ENCODE measurements around the gene RMC1.
"Not testable (repeated sequence)": the region's sequence is repeated elsewhere in the genome, so short reads cannot be mapped to it uniquely, and the experiment has no call there.

Gene RMC1

DNA sequence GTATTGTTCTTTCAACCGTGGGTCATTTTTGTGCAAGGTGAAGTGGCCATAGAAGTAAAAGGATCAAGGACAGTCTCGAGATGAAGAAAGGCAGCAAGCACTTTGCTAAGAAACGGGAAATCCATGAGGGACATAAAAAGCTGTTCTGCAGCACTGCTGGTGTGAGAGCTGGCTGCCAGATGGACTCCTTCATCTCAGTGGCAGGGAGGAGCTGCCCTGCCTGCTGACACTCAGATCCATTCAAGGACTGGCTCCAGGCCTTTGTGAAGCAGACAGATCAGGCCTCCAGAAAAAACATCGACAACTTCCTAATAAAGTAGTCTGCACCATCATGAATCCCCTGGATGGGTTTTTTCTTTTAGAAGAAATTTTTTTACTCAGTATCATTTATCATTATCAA, 29.5 kb downstream of the RMC1 start:
- DNase-seq (ENCODE audit: low read depth in 2 of 2): no peak

DNA sequence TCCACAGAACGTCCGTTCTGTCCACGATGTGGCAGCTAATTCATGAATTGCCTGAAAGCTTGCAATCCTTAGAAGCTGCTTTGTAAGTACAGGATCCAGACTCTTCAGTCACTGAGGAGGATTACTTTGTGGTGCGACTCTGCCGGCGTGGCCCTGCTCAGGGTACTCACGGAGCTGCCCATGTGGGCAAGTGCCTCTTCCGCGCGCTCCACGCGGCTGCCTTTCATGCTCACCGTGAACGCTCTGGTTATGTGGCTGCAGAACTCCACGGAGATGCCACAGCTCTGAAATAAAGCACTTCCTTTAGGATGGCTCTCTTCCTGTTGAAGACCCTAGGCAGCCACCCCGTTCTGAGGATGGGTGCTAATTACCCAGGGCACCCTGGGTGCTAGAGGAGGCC, 31.0 kb downstream of the RMC1 start:
- DNase-seq (ENCODE audit: low read depth in 2 of 2): no peak

DNA sequence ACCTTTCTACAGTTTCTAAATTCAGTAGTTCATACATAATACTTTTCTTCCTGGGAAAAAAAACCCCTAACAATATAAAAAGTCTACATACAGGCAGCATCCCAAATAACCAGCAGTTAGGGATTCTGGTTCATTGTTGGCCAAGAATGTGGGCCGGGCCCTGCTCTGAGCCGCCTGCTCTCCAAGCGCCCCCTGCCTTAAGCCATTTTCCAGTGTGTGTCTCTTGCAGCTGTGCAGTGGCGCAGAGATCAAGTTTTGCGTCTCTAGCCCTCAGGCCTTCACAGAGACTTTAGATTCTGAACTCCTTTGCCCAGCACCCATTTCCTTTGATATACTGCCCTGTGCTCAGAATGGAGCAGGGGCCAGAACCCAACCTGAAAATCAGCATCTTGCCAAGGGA, 32.9 kb downstream of the RMC1 start:
- DNase-seq (ENCODE audit: low read depth in 2 of 2): no peak

DNA sequence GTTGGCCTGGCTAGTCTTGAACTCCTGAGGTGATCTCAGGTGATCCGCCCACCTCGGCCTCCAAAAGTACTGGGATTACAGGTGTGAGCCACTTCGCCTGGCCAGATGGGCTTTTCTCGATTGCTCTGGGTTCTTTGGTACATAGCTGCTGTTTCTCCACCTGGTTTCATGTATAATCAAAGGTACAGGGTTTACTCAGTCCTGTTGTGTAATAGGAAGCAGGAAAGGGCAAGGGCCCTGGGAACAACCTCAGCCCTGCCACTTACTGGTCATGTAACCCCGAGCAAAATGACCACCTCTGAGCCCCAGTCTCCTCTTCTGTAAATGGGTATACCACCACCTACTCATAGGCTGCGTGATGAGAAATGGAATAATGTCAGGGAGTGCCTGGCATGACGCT, 34.0 kb downstream of the RMC1 start:
- no peak for DNase-seq (ENCODE audit: low read depth in 2 of 2)

DNA sequence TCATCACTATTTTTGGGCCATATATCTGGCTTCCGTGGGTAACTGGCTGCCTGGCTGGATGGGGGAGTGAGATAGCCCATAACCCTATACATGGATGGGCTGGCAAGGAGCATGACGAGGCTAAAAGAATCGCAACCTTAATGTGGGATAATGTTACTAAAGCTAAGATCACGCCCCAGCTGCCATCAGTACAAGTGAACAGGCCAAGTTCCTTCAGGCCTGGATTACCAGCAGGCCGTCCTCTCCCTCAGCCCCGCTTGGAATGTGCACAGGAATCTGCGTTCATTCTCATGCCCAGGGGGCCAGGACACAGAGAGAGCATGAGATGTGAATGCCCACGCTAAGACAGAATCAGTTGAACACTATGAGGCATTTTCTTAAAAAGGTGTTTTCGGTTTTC, 34.7 kb downstream of the RMC1 start:
- DNase-seq (ENCODE audit: low read depth in 2 of 2): no peak

DNA sequence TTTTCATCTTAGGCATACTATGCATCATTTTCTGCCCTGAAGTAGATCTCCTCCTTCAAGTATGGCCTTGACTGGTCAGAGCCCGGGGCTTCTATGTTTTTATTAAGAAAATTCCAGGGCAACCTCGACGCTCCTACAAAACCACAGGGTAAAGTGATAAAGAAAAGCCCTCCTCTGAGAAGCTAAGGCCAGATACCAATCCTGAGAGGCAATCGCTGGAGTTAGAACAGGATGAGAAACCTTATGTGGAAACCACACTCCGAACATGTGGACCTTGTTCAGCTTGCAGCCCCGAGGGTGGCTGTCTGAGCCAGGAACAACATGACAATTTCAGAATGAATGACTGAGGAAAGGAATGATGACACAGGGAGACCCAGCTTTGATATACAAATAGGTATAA, 35.6 kb downstream of the RMC1 start:
- DNase-seq (ENCODE audit: low read depth in 2 of 2): no peak

DNA sequence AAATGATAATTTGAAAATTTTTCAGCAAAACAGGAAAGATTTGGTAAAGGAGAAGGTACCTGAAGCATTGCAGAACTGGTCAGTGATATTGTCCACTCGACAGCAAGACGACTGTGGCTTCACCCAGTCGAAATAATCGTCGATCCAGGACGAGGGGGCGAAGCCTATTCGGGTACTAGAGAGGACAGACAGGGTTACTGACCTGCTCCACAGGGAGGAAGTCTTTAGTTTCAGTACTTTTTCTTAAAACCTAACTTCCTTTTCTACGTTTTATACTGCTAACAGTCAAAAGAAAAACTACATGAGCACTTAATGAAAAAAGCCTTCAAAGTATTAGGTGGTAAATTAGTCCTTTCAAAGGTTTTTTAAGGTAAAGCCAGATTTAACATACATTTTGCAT, 36.0 kb downstream of the RMC1 start:
- DNase-seq (ENCODE audit: low read depth in 2 of 2): no peak

DNA sequence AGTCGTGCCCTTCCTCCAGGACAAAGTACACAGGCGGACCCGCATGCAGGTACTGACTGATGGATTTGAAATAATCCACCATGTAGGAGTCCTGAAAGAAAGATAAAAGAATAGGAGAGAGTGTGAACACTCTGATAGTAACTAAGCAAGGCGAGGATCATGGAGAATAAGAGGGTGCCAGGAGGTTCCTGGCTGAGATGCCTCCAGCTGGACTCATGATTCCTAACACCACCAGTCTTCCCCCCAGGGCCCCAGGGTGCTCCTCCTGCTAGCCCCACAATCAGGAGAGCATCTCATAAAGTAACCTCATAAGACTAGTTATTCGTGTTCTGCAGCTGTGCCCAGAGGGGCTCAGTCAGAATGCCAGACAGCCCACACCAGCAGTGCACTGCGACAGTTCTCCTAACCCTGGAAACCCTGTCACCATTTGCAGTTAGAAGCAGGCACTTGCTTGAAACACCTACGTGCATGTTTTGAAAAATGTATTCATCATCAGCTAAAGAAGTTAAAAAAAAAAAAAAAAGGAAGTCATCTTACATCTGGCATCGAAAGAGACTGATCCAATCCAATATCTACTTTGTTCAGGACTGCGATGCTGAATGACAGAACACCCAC, 36.7 kb downstream of the RMC1 start:
- no peak for DNase-seq (ENCODE audit: low read depth in 2 of 2)

DNA sequence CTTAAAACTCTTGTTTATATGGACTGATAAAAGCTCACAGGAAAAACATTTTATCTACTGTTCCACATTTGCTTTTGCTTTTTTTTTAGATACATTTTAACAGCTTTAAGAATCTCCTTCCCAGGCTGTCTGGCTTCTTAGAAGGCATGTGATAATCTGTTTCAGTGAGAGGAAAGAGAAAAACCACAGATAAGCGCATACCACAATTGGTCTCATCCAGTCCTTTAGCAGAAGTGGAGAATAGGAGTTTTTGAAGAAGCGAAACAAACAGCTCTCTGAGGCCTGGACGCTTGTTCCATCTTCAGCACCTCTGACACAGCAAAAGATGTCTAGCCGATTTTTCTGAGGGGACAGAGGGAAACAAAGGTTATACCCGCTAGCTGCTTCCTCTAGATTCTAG, 37.6 kb downstream of the RMC1 start:
- no peak for DNase-seq (ENCODE audit: low read depth in 2 of 2)

DNA sequence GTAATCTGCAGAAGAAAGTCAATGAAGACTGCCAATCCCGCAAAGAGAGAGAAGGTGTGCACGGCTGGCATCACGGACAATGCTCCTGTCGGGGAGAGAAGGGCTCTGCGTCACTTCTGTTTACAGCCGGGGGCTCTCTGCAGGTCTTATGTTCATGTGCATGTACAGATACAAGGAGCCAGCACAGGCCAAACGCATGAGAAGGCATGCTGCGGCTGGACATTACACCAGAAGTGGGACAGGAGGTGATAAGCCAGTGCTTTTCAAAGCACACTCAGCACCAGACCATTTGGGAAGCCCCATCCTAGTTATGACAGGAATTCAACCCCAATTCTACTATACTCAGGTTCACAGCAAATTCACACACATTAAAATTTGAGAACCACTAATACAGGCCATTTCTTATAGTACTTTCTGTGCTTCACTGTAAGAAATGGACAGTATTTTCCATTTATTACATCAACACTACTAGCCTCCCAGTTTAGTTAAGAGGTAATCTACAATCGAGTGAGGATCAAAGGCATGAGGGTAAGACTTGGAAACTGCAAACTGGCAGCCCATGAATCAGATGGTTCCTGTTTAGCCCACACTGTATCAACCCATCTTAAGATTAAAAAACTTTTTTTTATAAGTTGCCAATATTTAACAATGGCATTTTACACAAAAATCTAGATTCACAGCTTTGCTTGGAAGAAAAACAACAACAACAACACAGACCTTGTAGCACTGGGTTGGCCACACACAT, 38.2 kb downstream of the RMC1 start:
- no peak for DNase-seq (ENCODE audit: low read depth in 2 of 2)

DNA sequence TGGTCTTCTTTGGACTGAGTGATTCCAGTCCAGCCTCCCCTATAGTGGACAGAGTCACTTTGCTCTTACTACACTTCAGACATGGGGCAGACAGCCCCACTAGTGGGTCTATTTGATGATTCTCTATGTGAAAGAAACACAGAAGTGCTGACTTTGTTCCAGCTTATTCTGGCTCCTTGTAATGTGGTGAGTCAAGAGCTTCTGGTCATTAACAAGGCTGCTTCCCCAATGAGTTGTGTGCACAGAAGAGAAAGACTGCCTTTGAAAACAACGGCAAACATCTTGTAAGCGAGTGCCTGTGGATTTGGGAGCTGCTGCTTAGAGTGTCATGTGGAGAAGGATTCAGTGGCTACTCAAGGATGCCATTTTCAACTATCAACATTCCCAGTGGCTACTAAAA, 39.1 kb downstream of the RMC1 start:
- no peak for DNase-seq (ENCODE audit: low read depth in 2 of 2)

DNA sequence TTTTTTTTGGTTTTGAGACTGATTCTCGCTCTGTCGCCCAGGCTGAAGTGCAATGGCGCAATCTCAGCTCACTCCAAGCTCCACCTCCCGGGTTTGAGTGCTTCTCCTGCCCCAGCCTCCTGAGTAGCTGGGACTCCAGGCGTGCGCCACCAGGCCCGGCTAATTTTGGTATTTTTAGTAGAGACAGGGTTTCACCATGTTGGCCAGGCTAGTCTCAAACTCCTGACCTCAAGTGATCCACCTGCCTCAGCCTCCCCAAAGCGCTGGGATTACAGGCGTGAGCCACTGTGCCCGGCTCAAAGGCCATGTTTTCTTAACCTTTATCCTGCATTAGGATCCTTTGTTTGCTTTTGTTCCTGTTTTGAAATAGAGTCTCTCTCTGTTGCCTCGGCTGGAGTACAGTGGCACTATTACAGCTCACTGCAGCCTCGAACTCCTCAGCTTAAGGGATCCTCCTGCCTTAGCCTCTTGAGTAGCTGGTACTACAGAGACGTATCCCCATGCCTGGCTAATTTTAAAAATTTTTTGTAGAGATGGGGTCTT, 42.0 kb downstream of the RMC1 start:
- no peak for DNase-seq (ENCODE audit: low read depth in 2 of 2)

DNA sequence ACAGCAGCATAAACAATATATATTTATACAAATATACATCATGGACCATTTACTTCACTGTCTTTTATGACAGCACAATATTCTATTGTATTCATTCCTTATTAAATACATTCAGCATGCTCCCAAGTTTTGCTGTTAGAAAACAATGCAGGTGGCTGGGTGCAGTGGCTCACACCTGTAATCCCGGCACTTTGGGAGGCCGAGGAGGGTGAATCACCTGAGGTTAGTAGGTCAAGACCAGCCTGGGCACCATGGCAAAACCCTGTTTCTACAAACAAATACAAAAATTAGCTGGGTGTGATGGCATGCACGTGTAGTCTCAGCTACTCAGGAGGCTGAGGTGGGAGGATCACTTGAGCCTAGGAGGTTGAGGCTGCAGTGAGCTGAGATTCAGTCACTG, 44.0 kb downstream of the RMC1 start:
- no peak for DNase-seq (ENCODE audit: low read depth in 2 of 2)

DNA sequence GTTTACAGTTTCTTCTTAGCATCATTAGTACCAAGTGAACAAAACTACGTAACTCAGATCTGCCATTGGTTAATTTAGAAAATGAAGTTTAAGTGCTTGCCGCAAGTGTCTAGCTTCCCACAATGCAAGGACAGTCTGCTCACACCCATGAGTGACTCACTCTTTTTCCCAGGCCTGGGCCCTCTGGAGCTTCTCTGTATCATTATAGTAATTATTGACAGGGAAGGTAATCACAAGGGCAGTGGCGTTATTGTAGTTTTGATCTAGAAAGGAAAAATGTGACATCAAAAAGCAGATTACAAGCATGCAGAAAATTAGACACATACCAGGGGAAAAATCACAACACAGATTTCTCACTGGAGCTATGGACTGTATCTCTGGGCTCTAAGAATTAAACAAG, 44.5 kb downstream of the RMC1 start:
- no peak for DNase-seq (ENCODE audit: low read depth in 2 of 2)

DNA sequence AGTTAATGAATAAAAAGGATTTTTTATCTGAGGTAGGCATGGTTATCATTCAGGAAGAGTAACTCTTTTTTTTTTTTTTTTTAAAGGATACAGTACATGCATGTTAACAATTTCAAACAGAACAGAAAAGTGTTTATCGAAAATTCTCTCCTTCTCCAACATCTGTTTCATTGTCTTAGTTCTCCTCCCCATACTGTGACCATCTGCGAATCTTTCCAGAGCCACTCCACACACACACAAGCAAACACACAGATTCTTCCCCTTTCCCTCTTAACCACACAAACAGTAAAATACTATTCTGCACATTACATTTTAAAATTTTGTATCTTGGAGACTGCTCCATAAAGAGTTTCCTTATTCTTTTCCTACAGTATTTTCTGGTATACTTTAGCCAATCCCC, 45.0 kb downstream of the RMC1 start:
- DNase-seq (ENCODE audit: low read depth in 2 of 2): no peak

DNA sequence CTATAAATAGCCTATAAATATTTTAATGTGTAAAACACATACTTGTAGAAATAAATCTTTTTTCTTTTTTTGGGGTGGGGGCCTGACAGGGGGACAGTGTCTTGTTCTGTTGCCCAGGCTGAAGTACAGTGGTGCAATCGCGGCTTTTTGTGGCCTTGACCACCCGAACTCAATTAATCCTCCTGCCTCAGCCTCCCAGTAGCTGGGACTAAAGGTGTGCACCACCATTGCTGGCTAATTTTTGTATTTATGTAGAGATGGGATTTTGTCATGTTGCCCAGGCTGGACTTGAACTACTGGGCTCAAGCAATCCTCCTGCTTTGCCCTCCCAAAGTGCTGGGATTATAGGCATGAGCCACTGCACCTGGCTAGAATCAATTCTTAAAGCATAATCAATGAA, 45.4 kb downstream of the RMC1 start:
- no peak for DNase-seq (ENCODE audit: low read depth in 2 of 2)

DNA sequence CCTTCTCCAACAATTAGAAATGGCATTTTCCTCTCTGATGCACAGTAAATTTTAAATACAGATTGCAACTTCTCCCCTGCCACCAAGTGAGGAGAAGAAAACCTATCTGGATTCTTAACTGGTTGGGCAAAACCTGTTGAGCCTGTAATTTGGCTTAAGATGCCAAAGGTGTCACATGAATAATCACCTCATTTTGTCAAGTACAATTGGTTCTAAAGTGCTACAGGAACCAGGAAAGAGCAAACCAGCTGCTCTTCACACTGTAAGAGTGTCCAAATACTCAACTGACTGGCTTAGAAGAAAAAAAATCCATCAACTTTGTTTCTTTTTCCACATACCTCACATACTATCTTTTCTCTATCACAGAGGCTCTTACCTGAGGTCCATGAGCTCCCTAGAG, 47.6 kb downstream of the RMC1 start:
- no peak for DNase-seq (ENCODE audit: low read depth in 2 of 2)

DNA sequence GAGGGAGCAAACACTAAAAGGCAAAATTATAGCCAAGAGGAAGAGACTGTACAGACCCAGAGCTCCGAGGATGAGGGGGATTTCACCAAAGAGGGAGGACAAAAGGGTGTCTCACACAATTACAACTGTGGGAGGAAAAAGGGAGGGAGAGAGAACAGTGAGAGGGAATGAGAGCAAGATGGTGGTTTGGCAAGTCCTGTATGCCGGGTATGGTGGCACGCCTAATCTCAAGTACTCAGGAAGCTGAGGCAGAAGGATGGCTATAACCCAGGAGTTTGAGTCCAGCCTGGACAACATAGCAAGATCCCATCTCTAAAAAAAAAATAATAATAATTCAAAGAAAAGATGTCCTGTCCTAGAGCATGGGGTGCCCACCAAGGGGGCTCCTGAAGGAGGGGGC, 48.7 kb downstream of the RMC1 start:
- no peak for DNase-seq (ENCODE audit: low read depth in 2 of 2)

DNA sequence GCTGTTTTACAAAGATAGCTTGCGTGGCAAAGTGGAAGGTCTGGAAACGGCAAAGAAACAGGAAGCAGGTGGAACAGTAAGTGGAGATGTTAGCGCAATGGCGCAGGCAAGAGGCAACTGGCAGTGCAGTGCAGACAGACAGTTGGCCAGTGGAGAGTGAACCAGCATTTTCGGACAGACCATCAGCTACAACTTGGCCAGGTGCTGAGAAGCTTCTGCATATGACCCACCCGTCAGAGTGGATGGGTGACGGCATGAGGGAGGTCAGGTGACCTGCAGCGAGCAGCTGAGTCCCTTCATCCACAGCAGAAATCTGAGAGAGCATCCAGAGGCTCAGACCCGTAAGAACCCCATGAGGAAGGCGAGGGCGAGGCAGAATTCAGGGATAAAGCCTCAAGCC, 49.2 kb downstream of the RMC1 start:
- DNase-seq (ENCODE audit: low read depth in 2 of 2): no peak

DNA sequence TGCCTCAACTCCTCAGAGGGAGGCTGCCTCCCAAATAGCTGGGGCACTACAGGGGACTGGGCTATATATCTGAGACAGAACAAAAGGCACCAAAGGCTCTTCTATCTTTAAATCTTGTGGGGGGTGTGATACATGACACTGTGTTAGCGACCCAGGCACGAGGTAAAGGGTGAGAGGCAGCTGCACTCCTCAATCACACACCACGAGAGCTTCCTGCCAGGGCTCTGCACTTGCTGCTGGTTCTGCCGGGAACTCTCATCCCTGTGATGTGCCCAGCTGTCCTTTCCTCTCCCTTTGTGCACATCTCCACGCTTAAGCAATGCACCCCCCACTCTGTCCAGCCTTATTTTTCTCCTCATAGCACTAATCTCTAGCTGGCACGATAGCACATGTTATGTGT, 50.6 kb downstream of the RMC1 start:
- DNase-seq (ENCODE audit: low read depth in 2 of 2): no peak

DNA sequence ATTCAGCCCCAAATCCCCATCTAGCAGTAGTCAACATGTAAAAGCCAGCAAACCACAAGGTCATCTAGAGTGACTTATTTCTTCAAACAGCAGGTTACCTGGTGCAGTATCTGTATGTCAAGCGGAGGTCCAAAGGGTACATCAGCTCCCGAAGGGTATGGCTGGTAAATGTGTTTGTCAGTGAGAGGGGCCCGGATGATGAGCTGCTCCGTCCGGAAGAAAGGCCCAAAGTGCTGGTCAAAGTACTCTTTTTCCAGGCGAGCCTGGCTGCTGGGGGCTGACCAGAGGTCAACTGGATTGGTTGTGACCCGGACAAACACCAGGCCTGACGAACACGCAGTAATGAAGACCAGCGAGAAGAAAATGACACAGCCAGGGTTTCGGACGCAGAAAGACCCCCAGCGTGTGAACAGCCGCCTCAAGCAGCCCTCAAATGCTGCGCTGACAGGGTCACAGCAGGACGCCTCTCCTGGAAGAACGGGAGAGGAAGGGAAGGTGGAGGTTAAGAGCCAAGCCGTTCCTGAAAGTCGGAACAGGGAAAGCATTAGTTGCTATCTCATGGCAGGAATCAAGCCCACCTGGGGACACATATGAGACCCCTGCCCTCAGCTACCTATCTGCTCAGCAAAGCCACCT, 53.0 kb downstream of the RMC1 start:
- DNase-seq (ENCODE audit: low read depth in 2 of 2): no peak

DNA sequence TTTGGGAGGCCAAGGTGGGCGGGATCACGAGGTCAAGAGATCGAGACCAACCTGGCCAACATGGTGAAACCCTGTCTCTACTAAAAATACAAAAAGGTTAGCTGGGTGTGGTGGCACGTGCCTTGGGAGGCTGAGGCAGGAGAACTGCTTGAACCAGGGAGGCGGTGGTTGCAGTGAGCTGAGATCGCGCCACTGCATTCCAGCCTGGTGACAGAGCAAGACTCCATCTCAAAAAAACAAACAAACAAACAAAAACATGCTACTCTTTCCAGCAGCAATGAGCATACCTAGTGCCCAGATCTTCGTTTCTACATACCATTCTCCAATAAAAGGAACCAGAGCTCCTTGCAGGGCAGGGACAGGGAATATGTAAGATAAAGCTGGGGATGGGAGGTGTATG, 54.2 kb downstream of the RMC1 start:
- not testable (repeated sequence) for DNase-seq (ENCODE audit: low read depth in 2 of 2)

DNA sequence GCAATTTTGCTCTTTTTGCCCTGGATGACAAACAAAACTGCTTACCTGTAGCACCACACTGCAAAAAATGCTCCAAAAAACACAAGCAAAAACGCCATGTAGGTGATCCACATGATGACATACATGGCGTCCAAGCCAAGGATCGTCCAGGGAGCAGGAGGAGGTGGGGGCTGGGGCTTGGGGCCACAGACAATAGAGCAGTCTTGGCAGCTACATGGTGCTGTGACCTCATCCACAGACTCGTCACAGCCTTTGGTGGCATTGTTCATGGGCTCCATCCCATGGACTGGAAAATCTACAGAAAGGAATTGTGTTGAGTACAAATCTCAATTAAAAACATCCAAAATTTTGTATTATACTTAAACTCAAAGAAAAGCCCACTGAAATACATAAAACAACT, 56.9 kb downstream of the RMC1 start:
- no peak for DNase-seq (ENCODE audit: low read depth in 2 of 2)

Data from fibroblast of skin of left quadriceps (primary cell).